Adipocyte (in vitro differentiated cells): ENCODE data around the gene JAM2.

ENCODE experiments used
- DNase-seq: peaks from one replicate; pipeline ENCODE4 v3.0.0-alpha.2; 2015; ENCODE audit warnings: low read depth
- H3K27me3 ChIP-seq: replicated peaks from 2 replicates; pipeline ENCODE4 v1.7.0; 2013; ENCODE audit warnings: mild to moderate bottlenecking, low read length, moderate library complexity; ENCODE audit not compliant: control insufficient read depth, insufficient read depth
- H3K36me3 ChIP-seq: 2 replicates; pipeline ENCODE4 v1.7.0; 2013; ENCODE audit warnings: low read length, mild to moderate bottlenecking, moderate library complexity; ENCODE audit not compliant: control insufficient read depth, insufficient read depth, severe bottlenecking
- H3K4me1 ChIP-seq: 2 replicates; pipeline ENCODE4 v1.7.0; 2013; ENCODE audit warnings: mild to moderate bottlenecking, low read length, moderate library complexity; ENCODE audit not compliant: control insufficient read depth, insufficient read depth
- H3K4me3 ChIP-seq: 2 replicates; pipeline ENCODE4 v1.7.0; 2013; ENCODE audit warnings: mild to moderate bottlenecking, low read length, moderate library complexity
- H3K9ac ChIP-seq: 2 replicates; pipeline ENCODE4 v1.7.0; 2013; ENCODE audit warnings: mild to moderate bottlenecking, low read length, moderate library complexity
- H3K9me3 ChIP-seq: 2 replicates; pipeline ENCODE4 v1.7.0; 2013; ENCODE audit warnings: mild to moderate bottlenecking, low read length, moderate library complexity; ENCODE audit not compliant: control insufficient read depth

Gene JAM2

DNA sequence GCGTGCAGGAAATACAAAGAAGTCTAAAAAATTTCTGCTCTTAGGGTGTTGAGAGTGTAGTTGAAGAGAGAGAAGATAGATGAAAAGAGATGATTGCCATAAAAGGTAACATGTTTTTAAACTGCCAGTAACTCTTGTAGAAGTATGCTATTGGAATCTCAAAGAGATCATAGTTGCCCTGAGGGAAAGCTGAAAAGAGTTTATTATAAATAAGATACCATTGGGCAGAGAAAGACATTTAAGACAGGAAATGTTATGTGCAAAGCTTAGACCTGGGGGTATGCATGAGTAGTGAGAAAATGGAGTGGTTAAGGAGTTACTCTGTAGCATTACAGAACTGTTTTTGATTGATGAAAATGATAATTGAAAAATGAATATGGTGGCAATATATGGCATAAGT, 113.4 kb downstream of the JAM2 start:
- H3K36me3 ChIP-seq = peaks cover 52% of the 10 kb centered on the region
- H3K4me1 ChIP-seq = no peaks in the 10 kb centered on the region
- H3K27me3 ChIP-seq = no peaks in the 10 kb centered on the region
- H3K4me3 ChIP-seq = no peak overlapping the region
- no peak overlapping the region for H3K9ac ChIP-seq
- no peaks in the 10 kb centered on the region for H3K9me3 ChIP-seq
- DNase-seq = peak; percentile 27

- peaks cover 12% of the 10 kb centered on the region for H3K4me1 ChIP-seq
- no peak for DNase-seq
- no peaks in the 10 kb centered on the region for H3K27me3 ChIP-seq
- no peaks in the 10 kb centered on the region for H3K9me3 ChIP-seq
- peaks cover 47% of the 10 kb centered on the region for H3K36me3 ChIP-seq
- H3K4me3 ChIP-seq = no peak overlapping the region
- no peak overlapping the region for H3K9ac ChIP-seq
These were observed 117.3 kb downstream of the JAM2 start for GRCh38 chr21:25756190-25756932.

- Histone ChIP-seq H3K4me3 (no peak overlapping the region), H3K4me1 (peaks cover 12% of the 10 kb centered on the region), H3K9me3 (no peaks in the 10 kb centered on the region), H3K36me3 (peaks cover 48% of the 10 kb centered on the region), H3K9ac (no peak overlapping the region), H3K27me3 (no peaks in the 10 kb centered on the region)
- peak; percentile 33 for DNase-seq
These were observed 118.5 kb downstream of the JAM2 start for GRCh38 chr21:25757531-25757930.

- no peak overlapping the region for H3K9ac ChIP-seq
- DNase-seq = peak; percentile 55
- peaks cover 12% of the 10 kb centered on the region for H3K4me1 ChIP-seq
- H3K4me3 ChIP-seq = no peak overlapping the region
- H3K27me3 ChIP-seq = no peaks in the 10 kb centered on the region
- no peaks in the 10 kb centered on the region for H3K9me3 ChIP-seq
- peaks cover 54% of the 10 kb centered on the region for H3K36me3 ChIP-seq
These were observed 120.5 kb downstream of the JAM2 start for GRCh38 chr21:25759573-25759972.

DNA sequence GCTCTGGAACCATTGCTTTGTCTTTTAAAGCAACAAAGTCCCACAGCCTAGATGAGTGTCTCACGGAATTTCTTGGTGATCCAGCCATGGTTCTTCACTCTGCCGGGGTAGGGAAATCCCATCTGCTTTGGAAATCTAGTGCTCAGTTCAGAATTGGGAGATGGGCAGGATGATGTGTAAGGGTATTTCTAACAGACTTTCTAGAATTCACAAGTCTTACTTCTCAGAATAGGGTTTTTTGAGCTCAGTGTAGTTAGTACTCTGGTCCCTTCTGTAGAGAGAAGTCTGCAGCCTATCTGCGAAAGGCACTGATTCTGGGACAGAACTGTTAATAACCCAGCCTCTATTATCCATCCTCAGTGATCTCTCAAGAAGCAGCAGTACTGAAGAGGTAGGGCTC, 121.0 kb downstream of the JAM2 start:
- Histone ChIP-seq H3K9me3 (no peaks in the 10 kb centered on the region), H3K36me3 (peaks cover 57% of the 10 kb centered on the region), H3K9ac (no peak overlapping the region), H3K4me3 (no peak overlapping the region), H3K4me1 (peaks cover 12% of the 10 kb centered on the region), H3K27me3 (no peaks in the 10 kb centered on the region)
- no peak for DNase-seq

DNA sequence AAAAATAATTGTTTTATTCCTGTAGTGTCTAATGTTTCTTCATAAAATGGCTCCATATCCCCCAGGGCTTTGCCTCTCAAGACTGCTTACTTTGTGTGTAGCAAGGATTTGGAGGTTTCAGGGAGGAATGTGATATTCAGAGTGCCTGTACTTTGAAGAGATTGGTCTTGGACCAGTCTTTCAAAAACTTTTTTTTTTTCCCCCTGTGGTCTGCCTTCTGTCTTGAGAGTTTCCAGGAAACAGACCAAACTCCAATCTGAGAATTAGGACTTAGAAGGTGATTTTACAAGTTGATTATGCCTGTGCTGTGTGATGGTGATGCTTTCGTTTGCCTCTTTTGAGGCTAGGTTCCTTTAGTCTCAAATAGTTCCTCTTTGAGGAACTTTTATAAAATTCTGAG, 121.6 kb downstream of the JAM2 start:
- Histone ChIP-seq H3K9ac (no peak overlapping the region), H3K9me3 (no peaks in the 10 kb centered on the region), H3K27me3 (no peaks in the 10 kb centered on the region), H3K36me3 (peaks cover 57% of the 10 kb centered on the region), H3K4me3 (no peak overlapping the region), H3K4me1 (peaks cover 12% of the 10 kb centered on the region)
- DNase-seq = no peak

DNA sequence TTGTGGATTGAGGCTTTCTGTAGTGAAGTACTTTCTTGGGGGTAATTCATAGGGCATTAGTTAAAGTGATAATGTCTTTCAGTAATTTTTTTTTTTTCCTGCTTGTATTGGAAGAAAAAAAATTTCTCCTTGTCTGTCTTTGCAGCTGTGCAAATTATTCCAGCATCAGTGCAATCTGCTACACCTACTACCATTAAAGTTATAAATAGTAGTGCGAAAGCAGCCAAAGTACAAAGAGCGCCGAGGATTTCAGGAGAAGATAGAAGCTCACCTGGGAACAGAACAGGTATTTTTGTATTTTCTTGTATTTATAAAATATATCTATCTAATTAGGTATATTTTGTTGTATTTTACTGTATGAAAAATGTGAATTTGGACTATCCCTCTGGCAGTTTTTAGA, 125.0 kb downstream of the JAM2 start:
- Histone ChIP-seq H3K9me3 (no peaks in the 10 kb centered on the region), H3K9ac (no peak overlapping the region), H3K4me3 (no peak overlapping the region), H3K4me1 (peaks cover 12% of the 10 kb centered on the region), H3K27me3 (no peaks in the 10 kb centered on the region), H3K36me3 (peaks cover 63% of the 10 kb centered on the region)
- no peak for DNase-seq
